DLD1 (cell line): ENCODE measurements around the gene PALS1.

Experiments
- in situ Hi-C: cut with HindIII; loops from 2 replicates; pipeline ENCODE4 v1.10.0; 2017; ENCODE audit warnings: low sequenced_read_pairs

The PALS1 gene

DNA sequence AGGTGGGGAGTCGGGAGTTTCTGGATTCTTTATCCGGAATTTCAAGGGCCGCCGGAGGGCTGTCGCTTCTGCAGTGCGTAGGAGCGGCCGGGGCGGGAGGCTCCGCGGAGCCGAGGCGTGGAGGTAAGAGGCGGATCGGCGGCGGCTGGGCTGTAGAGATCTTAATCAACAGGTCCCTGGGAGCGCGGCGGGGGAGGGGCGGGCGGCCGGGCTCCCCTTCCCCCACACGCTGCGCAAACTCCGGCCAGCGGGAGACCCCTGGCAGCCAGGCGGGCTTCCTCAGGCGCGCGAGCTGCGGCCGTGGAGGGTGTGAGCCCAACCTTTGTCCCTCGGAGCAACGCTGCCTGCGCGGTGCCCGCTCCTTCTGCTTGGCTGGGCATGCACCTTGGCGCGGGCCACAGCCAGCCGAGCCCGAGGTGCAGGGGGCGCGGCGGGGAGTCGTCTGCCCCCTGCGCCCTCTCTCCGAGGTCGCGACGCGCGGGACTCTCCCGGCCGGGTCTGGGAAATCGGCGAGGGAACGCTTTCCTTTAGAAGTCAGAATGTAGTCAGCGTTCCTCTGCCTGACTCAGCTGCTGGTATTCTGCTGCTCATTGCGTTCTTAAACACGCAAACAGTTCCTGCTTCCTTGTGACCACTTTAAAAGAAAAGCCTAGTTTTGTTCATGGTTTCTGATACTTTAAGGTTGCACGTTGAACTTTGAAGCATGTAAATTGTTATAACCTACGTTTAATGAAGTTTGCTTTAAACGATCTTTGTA, at the start of gene PALS1:
TSS of gene PALS1 (plus strand) at position 25 of the 757 bp plus-strand sequence. CDS start 37,736 bp downstream, outside the sequence.
- in situ Hi-C loops, result no loop called here

DNA sequence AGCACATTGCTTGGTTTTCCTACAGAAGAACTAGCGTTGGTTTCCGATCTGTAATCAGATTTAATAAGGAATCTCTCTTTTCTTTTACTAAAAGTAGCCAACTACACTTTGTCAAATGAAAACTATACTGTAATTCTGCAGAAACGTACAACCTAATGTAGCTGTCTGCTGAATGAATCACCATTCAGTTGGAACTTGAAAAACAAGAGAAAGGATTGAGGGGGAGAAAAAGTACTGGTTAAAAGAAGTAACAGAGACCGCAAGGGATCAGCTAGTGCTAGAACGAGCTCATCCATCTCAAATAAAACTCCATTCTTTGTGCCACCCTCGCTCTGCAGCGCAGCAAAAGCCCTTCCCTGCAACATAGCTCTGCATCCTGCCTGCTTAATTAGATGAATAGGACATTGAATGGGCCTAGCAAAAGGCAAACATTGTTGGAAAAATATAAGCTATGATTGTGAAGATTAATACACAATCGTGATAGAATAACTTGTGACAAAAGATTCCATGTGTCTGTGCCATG, 49.4 kb upstream of the PALS1 start:
- in situ Hi-C loops, result no loop called here

DNA sequence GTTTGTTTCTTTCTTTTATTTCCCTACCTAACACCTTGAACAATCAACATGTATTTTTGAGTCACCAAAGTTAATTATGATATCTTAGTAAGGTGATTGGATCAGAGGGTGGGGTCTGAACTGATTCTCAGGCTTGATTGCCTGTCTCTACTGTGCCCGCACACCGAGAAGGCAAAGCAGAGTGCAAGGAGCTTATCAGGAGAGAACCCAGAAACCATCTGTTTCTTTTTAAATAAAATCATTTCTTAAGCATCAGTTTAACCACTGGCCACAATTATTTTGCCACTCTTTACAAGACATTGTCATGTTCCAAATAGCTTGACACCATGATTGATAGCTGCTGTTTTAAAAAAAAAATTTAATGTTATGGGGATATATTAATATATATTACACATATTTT, 48.9 kb upstream of the PALS1 start:
- in situ Hi-C loops, result no loop called here

DNA sequence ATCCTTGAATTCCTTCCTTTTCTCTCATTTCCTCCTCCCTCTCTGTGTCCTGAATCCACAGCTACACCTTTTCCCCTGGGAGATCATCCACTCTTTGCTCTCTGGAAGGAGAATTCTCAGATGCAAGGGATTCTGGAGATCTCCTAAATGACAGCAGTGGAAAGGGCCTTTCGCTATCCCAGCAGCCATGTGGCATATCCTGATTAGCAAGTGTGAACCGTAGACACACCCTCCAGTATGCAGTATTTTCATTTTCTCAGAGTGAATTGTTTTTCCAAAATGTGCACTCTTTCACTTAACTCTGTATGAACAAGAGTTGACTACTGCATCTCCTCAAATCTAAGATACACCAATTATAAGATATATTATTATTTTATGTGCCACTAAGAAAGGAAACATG, 46.0 kb upstream of the PALS1 start:
- in situ Hi-C loops, result no loop called here

DNA sequence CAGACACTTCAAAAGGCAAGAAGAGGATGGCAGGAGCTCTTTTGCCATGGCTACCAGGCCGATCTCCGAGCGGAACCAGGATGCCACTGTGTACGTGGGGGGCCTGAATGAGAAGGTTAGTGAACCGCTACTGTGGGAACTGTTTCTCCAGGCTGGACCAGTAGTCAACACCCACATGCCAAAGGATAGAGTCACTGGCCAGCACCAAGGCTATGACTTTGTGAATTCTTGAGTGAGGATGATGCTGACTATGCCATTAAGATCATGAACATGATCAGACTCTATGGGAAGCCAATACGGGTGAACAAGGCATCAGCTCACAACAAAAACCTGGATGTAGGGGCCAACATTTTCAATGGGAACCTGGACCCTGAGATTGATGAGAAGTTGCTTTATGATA, 42.2 kb upstream of the PALS1 start:
- in situ Hi-C loops, result no loop called here

DNA sequence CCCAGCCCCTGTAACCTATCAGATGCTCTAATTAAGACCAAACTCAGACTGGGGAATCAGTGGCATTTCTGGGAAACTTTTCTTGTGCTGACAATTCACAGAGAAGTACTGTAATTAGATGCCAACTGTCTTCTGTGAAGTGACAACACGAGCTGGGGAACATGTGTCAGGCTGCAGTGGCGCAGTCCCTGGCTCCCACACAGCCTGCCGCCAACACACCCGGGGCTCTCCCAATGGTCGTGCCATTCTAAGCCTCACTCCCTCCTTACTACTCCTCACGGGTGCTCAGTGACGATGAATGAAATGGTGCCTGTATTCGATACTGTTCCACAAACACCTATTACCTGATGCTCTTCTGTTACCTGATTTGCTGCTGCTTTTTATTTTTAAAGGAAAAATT, 33.4 kb upstream of the PALS1 start:
- in situ Hi-C loops, result no loop called here

DNA sequence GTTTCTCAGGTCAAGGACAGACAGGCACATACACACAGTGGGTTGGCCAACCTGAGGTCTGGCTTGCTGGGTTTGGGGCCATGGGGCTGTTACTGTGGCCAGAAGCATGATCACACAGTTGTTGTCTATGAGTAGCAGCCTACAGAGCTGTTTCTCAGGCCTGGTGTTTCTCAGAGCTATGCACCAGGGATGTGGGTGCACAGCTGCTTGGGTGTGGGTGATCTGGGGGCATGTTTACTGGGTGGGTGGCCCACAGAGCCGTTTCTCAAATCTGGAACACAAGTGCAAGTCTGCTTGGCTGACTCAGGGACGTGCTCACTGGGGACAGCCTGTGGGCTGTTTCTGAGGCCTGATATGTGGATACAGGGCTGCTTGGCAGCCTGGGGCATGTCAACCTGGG, 23.1 kb upstream of the PALS1 start:
- in situ Hi-C loops, result no loop called here

DNA sequence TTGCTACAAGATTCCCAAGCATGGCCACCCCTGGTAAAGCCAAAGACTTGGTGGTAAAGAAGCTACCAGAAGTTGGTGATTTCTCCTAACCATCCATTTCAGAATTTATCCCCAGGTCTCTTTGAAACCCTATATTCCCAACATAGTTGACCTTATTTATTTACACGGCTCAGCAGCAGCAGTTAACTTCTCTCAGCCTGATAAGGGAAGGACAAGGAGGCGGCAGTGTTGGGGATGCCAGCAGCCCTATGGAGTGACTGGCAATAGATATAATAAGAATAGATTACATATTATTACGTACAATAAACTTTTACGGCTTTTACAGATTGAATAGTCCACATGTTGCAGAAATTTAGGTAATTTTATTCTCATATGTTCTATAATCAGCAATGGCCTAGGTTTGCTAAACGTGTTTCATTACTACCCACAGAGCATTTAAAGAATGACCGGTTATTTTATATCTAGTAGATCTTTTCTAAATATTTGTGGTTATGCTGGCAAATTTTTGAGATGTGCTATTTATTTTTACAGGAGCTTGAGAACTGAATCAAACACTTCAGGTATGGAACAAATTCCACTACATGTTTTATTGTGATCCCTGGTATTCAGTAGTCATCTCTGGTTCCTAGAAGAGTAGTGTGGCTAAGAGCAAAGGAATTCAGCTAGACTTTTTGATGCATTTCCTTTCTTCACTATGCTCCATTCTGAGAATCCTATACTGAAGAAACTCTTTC, 19.8 kb upstream of the PALS1 start:
- in situ Hi-C loops, result no loop called here

DNA sequence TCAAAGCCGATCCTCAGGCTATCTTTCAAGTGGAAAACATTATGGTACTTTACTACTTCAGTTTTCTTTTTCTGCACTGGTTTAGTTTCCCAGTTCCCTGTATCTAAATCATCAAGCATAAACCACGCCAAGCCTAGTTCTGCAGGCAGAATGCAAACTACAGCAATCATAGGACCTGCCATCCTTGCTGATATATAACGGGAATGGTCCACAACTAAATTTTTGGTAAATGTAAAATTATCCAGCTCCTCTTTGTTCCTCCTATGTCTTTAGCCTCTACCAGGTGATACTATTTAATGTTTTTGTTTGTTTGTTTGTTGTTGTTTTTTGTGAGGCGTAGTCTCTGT, 19.3 kb upstream of the PALS1 start:
- in situ Hi-C loops, result no loop called here

DNA sequence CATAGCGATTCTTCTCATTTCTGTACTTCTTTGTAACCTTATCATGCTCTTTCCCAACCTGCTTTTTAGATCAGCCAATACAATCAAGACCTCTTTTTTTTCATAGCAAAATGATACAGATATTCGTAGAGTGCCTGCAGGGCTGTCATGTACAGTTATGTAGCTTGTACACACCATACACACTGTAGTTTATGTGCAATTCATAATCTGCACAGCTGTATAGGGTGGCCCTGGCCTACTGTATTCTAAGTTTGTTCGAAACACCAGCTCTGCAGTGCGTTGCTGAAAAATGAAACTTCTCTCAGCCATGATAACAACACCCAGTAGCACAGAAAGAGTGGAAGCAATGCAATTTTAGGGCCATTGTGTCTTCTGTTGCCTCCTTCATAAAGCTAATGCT, 15.7 kb upstream of the PALS1 start:
- in situ Hi-C loops, result no loop called here

DNA sequence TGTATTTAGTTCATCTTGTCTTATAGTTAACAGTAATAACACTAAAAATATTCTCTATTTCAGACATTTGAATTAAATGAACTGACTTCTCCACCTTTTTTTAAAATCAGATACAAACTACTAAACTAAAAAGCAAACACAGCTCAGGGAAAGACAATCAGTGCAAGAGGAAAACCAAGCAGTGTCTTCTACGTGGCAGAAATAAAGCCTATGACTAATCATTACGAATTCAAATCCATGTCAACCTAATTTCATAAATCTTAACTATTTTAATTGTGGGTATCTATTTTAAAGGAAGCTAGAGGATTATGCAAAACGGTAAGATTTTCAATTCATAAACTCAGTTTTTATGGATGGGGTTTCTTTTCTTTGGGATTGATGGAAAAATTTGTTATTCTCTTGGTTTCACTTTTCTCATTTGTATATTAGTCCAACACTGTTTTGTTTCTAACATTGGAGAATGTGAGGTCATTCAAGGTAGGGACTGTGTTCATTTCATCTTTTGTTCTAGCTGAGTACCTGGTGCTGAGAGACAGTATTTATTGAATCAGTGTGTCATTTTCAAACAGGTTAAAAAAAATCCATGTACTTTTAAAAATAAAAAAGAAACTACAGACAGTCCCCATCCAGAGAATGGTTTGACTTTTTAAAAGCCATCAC, 12.8 kb upstream of the PALS1 start:
- in situ Hi-C loops, result no loop called here

DNA sequence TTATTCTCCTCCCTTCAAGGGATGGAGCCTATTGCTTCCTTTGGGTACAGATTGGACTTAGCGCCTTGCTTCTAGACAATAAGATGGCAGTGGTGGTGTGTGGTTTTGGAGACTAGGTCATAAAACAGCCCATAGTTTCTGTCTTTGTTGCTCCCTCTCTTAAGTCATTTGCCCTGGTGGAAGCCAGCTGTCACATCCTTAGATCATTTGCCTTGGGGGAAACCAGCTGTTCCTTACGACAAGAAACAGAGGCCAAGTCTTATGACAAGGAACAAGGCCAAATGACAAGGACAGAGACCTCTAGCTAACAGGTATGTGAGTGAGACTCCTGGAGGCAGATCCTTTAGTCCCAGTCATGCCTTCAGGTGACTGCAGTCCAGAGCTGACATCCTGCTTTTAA, 9.2 kb upstream of the PALS1 start:
- in situ Hi-C loops, result no loop called here

DNA sequence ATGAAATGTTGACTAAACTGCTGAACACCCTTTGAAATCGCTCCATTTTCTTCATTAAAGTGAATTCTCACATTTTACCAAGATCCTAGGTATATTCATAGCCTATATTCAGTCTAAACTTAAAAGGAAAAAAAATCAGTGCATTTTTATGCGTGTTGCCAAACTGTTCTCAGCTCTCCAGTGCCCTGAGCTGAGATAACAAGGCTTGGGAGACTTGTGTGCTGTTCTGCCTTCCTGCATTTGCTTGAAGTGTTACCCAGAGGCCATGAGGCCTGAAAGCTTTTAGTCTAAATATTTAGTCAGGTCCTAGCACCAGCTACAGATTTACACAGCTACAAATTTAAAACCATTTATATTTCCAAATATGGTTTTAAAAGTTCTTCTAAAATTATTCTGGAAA, 8.6 kb upstream of the PALS1 start:
- in situ Hi-C loops, result no loop called here

DNA sequence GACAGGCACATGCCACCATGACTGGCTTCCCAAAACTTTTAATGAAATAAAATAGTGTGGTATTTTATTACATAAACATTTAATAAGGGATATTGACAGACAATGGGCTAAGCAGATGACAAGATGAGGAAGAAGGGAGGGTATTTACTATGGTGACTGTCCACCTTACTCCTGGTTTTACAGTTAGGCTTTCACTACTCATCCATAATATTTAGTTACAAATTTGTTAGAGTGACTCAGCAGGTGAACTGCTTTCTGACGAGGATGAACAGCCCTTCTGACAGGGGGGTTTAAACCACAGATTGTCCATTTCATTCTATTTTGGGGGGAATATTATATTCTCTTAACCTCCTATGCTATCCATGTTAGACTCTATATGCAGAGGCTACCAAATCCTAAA, 3.6 kb upstream of the PALS1 start:
- in situ Hi-C loops, result no loop called here

DNA sequence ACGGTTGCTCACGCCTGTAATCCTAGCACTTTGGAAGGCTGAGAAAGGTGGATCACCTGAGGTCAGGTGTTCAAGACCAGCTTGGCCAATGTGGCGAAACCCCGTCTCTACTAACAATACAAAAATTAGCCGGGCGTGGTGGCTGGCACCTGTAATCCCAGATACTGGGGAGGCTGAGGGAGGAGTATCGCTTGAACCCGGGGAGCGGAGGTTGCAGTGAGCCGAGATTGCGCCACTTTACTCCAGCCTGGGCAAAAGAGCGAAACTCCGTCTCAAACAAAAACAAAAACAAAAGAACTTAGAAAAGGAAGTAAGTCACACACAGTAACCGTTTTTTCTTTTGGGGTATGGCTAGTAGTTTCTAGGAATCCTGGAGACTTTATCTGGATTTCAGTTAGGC, 1.7 kb upstream of the PALS1 start:
- in situ Hi-C loops, result no loop called here

DNA sequence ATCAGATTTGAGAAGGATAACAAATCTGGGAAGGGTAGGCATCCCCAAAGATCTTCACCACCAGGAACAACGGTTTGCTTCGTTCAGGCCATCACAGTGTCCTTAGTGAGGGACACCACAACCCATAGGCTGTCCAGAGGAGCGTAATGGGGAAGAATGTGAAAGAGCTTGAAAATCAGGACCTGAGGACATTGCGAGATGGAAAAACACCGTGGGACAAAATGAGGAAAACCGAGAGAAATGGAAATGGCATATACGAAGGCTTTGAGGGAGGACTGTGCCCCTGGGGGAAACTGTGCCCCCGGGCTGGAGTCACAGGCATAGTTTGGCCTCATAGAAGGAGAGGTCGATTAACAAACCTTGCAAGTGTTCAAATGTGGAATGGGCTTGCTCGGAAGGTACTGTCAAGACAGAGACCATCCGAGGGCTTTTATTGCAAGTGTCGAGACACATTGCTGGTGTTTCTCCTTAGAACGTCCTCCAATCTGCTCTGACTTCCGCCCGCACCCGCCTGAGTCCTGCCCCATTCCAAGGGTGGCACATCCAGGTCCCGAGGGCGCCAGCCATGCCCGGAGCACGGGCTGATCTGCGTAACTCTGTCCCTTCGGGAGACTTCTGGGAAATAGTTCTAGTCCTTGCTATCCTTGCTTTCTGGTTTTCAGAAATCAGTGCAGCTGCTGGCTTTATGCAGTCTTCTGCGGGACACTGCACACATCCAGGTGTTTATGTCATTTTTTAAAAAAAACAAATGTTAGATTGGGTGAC, 885 bp upstream of the PALS1 start:
- in situ Hi-C loops, result no loop called here

DNA sequence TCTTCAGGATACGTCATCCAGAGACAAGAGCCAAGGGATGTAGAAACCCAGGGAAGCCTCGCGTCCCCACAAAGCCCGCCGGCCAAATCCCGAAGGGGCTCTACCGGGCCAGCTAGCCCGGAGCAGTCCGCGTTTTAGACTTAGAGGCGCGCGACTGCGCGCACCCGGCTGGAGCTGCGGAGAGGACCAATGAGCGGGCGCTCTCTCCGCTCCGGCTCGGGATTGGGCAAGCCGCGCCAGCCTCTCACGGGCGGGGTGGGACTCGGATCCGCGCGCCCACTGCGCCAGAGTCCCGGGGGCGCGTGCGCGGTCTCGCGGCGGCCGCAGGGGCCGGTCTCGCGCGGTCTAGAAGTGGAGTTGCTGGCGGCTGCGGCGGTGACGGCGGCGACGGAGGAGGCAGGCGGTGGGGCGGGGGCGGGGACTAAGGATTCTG, 241 bp upstream of the PALS1 start:
- in situ Hi-C loops, result no loop called here

DNA sequence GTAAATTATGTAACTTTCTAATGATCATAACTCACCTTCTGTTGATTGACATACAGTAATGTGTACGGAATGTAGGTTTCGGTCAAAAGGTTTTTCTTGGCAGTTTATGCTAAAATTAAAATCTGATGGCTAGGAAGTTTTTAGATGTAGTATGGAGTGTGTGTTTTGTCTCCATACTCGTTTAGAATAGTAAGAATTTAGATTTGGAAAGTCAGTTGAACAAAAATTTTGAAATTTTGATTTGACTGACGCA, 859 bp downstream of the PALS1 start:
- in situ Hi-C loops, result no loop called here

DNA sequence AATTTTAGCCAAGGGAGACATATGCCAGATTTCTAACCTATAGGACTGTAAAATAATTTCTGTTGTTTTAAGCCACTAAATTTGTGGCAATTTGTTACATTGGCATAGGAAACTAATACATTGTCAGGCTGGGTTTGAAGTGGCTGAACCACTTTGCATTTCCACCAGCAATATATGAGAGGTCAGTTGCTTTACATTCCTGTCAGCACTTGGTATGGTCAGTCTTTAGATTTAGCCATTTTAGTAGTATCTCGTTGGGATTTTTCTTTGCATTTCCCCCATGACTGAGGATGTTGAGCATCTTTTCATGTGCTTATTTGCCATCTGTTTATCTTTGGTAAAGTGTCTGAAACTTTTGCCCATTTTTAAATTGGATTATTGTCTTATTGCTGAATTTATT, 3.9 kb downstream of the PALS1 start:
- in situ Hi-C loops, result no loop called here

DNA sequence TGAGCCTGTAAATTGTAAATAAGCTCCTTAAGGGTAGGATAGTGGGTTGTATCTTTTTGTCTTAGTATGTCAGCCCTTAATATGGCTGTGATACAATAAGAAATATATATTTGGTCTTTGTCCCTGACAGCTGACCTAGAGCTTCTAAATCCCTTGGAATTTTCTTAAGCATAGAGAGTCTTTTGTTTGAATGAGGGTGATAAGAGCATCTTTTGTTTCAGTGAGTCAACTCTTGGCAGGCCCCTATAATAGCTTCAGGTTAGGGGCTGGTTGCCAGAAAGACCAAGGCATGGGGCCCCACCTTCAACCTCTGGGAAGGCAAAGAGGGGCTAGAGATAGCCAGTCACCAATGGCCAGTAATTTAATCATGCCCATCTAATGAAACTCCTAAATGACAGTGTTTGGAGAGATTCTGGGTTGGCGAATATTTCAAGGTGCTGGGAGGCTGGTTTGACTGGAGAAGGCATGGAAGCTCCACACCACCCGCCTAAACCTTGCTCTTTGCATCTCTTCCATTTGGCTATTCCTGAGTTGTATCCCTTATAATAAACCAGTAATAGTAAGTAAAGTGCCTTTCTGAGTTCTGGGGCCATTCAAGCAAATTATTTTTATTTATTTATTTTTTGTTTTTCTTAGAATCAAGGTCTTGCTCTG, 10.5 kb downstream of the PALS1 start:
- in situ Hi-C loops, result no loop called here

DNA sequence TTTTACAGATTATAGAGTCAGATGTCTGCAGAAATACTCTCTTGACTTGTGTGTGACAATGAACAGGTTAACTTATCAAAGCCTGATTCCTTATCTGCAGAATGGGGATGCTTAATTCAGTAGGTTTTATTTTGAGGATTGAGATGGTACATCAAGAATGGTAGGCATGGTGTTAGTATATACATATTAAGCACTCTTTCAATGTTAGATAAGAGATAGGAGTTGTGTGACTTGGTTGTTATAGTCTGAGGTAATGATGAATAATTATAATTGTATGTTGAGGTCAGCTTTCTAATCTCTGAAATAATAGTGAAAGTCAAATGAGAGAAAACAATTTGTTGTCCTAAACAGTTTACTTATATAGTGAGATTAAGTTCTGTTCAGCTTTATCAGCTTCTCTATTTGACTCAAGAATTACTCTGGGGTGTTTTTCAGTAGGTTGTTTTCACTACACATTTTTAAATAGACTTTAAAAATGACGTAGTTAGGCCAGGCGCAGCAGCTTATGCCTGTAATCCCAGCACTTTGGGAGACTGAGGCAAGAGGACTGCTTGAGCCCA, 11.9 kb downstream of the PALS1 start:
- in situ Hi-C loops, result no loop called here
